Activated CD8-positive, alpha-beta T cell treated with anti-CD3 and anti-CD28 coated beads for 36 hours (primary cell): ENCODE data around the gene GREB1. TPM values are rescaled to one million over a fixed set of nuclear protein-coding genes. Genes with fewer than 3 reads are reported as not detected.

Source experiments
- ATAC-seq: fragments of 200-7000 bp; cut with Tn5 transposase; one replicate; pipeline ENCODE4 v1.10.0; 2021; ENCODE audit warnings: mild to moderate bottlenecking, moderate library complexity
- CTCF ChIA-PET: fragments of 350-600 bp; sonication (Branson Sonifier 250); formaldehyde crosslinking; loops from one replicate; lab custom pipeline; 2021; ENCODE audit warnings: antibody characterized with exemption; lab: Charles Lee
- POLR2A ChIA-PET: fragments of 350-600 bp; sonication (Branson Sonifier 250); formaldehyde crosslinking; loops from one replicate; lab custom pipeline; 2021; ENCODE audit warnings: antibody characterized with exemption; lab: Charles Lee
- DNase-seq: peaks from one replicate; pipeline ENCODE4 v3.0.0-alpha.2; 2020
- H3K27ac Mint-ChIP-seq: one replicate; pipeline ENCODE4 v1.8.0; 2021; ENCODE audit warnings: mild to moderate bottlenecking, mixed read lengths
- H3K27me3 Mint-ChIP-seq: one replicate; pipeline ENCODE4 v1.8.0; 2021; ENCODE audit warnings: mixed read lengths
- H3K36me3 Mint-ChIP-seq: one replicate; pipeline ENCODE4 v1.8.0; 2021; ENCODE audit warnings: low read depth, mixed read lengths
- H3K4me1 Mint-ChIP-seq: one replicate; pipeline ENCODE4 v1.8.0; 2021; ENCODE audit warnings: low read depth, mixed read lengths
- H3K4me3 Mint-ChIP-seq: one replicate; pipeline ENCODE4 v1.8.0; 2021; ENCODE audit warnings: mild to moderate bottlenecking, moderate library complexity, mixed read lengths
- H3K9me3 Mint-ChIP-seq: one replicate; pipeline ENCODE4 v1.8.0; 2021; ENCODE audit warnings: mixed read lengths
- intact Hi-C: fragments of 100-400 bp; cut with micrococcal nuclease; formaldehyde crosslinking; loops from one replicate; pipeline ENCODE4 v1.10.0; 2022
- total RNA-seq, 2 experiments: library from RNA; stranded (reverse); gene quantifications; one replicate each; pipeline ENCODE4 v1.2.3, GENCODE V29; 2021
- TF ChIP-seq, protein P1 (sequence below): fragments of 200-600 bp; IDR thresholded peaks from one replicate; pipeline ENCODE4 v1.8.0; 2022; ENCODE audit warnings: antibody characterized with exemption, mild to moderate bottlenecking

Gene GREB1
- total RNA-seq, 2 experiments from 2014 or later, result 1.5 TPM

DNA sequence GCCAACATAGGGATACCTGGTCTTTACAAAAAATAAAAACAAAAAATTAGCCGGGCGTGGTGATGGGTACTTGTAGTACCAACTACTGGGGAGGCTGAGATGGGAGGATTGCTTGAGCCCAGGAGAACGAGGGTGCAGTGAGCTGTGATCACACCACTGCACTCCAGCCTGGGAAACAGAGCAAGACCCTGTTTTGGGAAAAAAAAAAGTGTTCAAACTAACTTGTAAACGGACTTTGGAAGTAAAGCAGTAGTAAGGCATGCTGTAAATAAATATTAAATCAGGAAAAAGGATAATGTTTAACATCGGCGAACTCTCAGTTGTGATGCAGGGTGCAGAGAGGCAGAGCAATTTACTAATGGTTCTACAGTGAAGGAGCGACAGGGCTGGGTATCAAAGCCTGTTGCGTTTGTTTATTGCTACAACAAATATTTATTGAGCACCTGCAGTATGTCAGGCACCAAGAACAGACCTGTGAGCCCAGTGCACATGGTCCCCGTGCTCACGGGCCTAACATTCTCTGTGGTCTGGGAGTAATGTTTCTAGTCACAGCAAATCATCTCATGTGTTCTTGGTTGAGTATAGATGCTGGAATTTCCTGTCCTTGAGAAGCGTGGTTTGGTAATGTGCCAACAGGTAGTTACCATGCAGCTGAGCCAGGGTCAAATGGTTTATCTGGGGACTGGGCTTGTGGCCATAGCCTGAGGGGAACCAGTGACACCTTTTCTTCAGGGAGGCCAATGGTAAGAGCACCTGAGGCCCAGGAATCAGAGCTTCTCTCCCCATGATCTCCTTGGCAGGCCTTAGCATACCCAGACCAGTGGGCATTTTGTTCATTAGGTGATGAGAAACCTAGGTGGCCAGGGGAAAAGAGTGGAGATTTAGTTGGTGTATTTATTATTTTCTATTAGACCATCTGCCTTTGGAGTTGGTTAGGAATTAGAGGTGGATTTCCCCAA, 27.9 kb upstream of the GREB1 start:
- ATAC-seq, result no peak
- TF ChIP-seq, protein P1, sequence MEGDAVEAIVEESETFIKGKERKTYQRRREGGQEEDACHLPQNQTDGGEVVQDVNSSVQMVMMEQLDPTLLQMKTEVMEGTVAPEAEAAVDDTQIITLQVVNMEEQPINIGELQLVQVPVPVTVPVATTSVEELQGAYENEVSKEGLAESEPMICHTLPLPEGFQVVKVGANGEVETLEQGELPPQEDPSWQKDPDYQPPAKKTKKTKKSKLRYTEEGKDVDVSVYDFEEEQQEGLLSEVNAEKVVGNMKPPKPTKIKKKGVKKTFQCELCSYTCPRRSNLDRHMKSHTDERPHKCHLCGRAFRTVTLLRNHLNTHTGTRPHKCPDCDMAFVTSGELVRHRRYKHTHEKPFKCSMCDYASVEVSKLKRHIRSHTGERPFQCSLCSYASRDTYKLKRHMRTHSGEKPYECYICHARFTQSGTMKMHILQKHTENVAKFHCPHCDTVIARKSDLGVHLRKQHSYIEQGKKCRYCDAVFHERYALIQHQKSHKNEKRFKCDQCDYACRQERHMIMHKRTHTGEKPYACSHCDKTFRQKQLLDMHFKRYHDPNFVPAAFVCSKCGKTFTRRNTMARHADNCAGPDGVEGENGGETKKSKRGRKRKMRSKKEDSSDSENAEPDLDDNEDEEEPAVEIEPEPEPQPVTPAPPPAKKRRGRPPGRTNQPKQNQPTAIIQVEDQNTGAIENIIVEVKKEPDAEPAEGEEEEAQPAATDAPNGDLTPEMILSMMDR, result no peak
- no peaks in the 10 kb centered on the region for H3K36me3 Mint-ChIP-seq
- no peak overlapping the region for H3K27ac Mint-ChIP-seq
- no peak overlapping the region for H3K4me3 Mint-ChIP-seq
- peaks cover 14% of the 10 kb centered on the region for H3K27me3 Mint-ChIP-seq
- CTCF ChIA-PET, result no interaction called here
- DNase-seq, result no peak
- H3K4me1 Mint-ChIP-seq, result peaks cover 1% of the 10 kb centered on the region
- intact Hi-C loops, result no loop called here
- POLR2A ChIA-PET, result no interaction called here
- H3K9me3 Mint-ChIP-seq, result peaks cover 2% of the 10 kb centered on the region

- TF ChIP-seq, protein P1, result no peak
- POLR2A ChIA-PET, result no interaction called here
- CTCF ChIA-PET, result no interaction called here
- Mint-ChIP-seq H3K36me3 (no peaks in the 10 kb centered on the region), H3K9me3 (peaks cover 2% of the 10 kb centered on the region), H3K4me3 (no peak overlapping the region), H3K4me1 (no peaks in the 10 kb centered on the region), H3K27me3 (peaks cover 18% of the 10 kb centered on the region), H3K27ac (no peak overlapping the region)
- no peak for ATAC-seq
- intact Hi-C loops, result no loop called here
- DNase-seq, result no peak
Measured at GRCh38 chr2:11506611-11506969, 27.3 kb upstream of the GREB1 start.

DNA sequence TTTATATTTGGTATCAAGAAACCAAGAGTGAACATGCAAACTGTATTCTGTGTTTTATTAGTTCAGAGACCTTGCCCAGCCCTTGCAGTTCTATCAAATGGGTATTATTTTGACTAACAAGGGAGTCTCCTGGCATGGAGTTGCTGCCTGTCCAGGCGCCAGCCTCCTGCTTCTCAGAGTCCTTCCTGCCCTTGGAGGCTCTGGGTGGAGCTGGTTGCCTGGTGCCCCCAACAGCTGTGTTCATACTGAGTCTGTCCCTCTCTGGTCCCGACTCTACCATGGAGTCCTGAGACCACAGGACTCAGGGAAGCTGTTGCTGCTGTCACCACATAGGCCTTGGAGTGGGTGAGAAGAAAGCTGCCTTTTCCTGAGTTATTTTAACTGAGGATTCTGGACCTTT, 26.3 kb upstream of the GREB1 start:
- ATAC-seq (no peak), DNase-seq (no peak)
- no peak overlapping the region for H3K27ac Mint-ChIP-seq
- TF ChIP-seq, protein P1, result no peak
- ChIA-PET POLR2A (no interaction called here), CTCF (interaction anchor here (0.9 to 1.4 kb wide), 2 partner anchors 28 to 75 kb away, joined by 3 read pairs; no protein-coding TSS in a partner anchor)
- intact Hi-C loops, result no loop called here
- H3K36me3 Mint-ChIP-seq, result no peaks in the 10 kb centered on the region
- peaks cover 2% of the 10 kb centered on the region for H3K9me3 Mint-ChIP-seq
- H3K4me3 Mint-ChIP-seq, result no peak overlapping the region
- H3K27me3 Mint-ChIP-seq, result peaks cover 18% of the 10 kb centered on the region
- no peaks in the 10 kb centered on the region for H3K4me1 Mint-ChIP-seq

- Mint-ChIP-seq H3K36me3 (no peaks in the 10 kb centered on the region), H3K9me3 (peaks cover 2% of the 10 kb centered on the region), H3K4me3 (no peak overlapping the region), H3K4me1 (no peaks in the 10 kb centered on the region), H3K27me3 (peaks cover 12% of the 10 kb centered on the region), H3K27ac (no peak overlapping the region)
- intact Hi-C loops, result no loop called here
- no peak for DNase-seq
- TF ChIP-seq, protein P1, result no peak
- no peak for ATAC-seq
- POLR2A ChIA-PET, result no interaction called here
- CTCF ChIA-PET, result interaction anchor here (1.4 kb wide), 1 partner anchor 29 kb away, joined by 3 read pairs; no protein-coding TSS in a partner anchor
Measured at GRCh38 chr2:11508279-11508678, 25.6 kb upstream of the GREB1 start.
